ENCODE results near the gene ARGLU1. TPM values are rescaled to one million over a fixed set of nuclear protein-coding genes. Genes with fewer than 3 reads are reported as not detected.

Gene ARGLU1
- total RNA-seq, 1 donor from 2014 or later: 142 TPM

DNA sequence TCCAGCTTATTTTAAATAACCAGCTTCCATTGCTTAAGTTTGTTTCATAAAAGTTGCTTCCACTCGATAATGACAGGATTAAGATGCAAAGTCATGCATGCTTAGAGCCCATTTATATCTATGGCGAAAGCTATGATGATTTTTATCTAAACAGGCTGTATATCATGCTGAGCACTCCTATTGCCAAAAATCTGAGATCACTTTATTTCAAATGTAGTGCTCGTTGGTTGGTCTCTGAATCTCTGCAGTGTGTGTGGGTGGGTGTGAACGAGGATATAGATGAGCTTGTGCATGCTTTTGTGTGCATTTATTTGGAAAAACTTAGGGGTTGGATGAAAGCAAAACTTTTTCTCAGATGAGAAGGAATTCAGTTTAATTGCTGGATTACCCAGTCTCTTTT lies 27.0 kb upstream of the ARGLU1 start:
- H3K27ac Mint-ChIP-seq (ENCODE audit: unreplicated experiment): no peak overlapping the region
- H3K4me1 Mint-ChIP-seq: peaks cover 13% of the 10 kb centered on the region
- no peaks in the 10 kb centered on the region for H3K36me3 Mint-ChIP-seq (ENCODE audit: low read depth)
- H3K27me3 Mint-ChIP-seq (ENCODE audit: low read depth): no peaks in the 10 kb centered on the region
- peaks cover 6% of the 10 kb centered on the region for H3K9me3 Mint-ChIP-seq
- no peak overlapping the region for H3K4me3 Mint-ChIP-seq
- TF ChIP-seq, protein P1, sequence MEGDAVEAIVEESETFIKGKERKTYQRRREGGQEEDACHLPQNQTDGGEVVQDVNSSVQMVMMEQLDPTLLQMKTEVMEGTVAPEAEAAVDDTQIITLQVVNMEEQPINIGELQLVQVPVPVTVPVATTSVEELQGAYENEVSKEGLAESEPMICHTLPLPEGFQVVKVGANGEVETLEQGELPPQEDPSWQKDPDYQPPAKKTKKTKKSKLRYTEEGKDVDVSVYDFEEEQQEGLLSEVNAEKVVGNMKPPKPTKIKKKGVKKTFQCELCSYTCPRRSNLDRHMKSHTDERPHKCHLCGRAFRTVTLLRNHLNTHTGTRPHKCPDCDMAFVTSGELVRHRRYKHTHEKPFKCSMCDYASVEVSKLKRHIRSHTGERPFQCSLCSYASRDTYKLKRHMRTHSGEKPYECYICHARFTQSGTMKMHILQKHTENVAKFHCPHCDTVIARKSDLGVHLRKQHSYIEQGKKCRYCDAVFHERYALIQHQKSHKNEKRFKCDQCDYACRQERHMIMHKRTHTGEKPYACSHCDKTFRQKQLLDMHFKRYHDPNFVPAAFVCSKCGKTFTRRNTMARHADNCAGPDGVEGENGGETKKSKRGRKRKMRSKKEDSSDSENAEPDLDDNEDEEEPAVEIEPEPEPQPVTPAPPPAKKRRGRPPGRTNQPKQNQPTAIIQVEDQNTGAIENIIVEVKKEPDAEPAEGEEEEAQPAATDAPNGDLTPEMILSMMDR (conservative IDR thresholded peaks at IDR 0.05): no peak
- no peak for DNase-seq (ENCODE audit: low read depth, low spot score)

DNA sequence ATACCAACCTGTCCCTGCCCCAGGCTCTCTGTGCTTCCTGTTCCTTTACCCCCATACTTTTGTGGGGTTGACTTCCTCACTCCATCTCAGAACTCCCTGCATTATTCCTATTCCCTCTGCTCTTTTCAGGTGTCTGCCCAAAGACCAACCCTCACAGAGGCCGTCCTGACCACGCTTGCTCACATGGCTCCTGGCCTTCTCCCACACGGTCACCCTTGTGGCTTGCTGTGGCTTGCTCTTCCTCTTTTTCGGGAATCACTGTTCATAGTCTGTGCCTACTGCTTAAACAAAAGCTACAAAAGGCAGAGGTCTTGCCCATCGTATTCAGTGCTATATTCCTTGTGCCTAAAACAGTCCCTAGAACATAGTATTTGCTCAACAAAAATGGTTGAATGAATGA lies 25.2 kb upstream of the ARGLU1 start:
- Mint-ChIP-seq H3K4me1 (peaks cover 13% of the 10 kb centered on the region), H3K4me3 (no peak overlapping the region), H3K27me3 (ENCODE audit: low read depth) (no peaks in the 10 kb centered on the region), H3K36me3 (ENCODE audit: low read depth) (no peaks in the 10 kb centered on the region), H3K9me3 (no peaks in the 10 kb centered on the region), H3K27ac (ENCODE audit: unreplicated experiment) (no peak overlapping the region)
- no peak for DNase-seq (ENCODE audit: low read depth, low spot score)
- TF ChIP-seq, protein P1 (conservative IDR thresholded peaks at IDR 0.05): no peak

GRCh38 chr13:106591299-106591698 lies 23.4 kb upstream of the ARGLU1 start:
- H3K36me3 Mint-ChIP-seq (ENCODE audit: low read depth): peaks cover 9% of the 10 kb centered on the region
- no peak for DNase-seq (ENCODE audit: low read depth, low spot score)
- peaks cover 11% of the 10 kb centered on the region for H3K4me1 Mint-ChIP-seq
- H3K4me3 Mint-ChIP-seq: no peak overlapping the region
- H3K9me3 Mint-ChIP-seq: peaks cover 5% of the 10 kb centered on the region
- TF ChIP-seq, protein P1 (conservative IDR thresholded peaks at IDR 0.05): no peak
- H3K27ac Mint-ChIP-seq (ENCODE audit: unreplicated experiment): no peak overlapping the region
- no peaks in the 10 kb centered on the region for H3K27me3 Mint-ChIP-seq (ENCODE audit: low read depth)

DNA sequence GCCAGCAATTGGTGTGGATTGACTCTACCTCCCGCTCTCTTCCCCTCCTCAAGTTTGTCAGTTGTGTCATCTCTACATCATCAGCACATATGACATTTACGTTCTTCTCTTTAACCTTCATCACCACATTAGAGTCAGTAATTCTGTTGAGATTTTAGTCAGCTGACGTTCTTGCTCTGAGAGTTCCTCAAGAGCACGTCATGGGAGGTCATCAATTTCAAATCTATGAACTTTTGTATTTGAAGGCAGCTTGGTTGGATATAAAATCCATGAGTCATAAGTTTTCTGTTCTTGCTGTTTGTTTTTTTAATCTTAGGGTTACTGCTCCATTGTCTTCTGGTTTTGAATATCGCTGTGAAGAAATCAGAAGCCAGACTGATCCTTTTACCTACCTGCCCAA lies 21.8 kb upstream of the ARGLU1 start:
- peaks cover 11% of the 10 kb centered on the region for H3K9me3 Mint-ChIP-seq
- H3K4me1 Mint-ChIP-seq: no peaks in the 10 kb centered on the region
- TF ChIP-seq, protein P1 (conservative IDR thresholded peaks at IDR 0.05): no peak
- no peaks in the 10 kb centered on the region for H3K27me3 Mint-ChIP-seq (ENCODE audit: low read depth)
- H3K27ac Mint-ChIP-seq (ENCODE audit: unreplicated experiment): no peak overlapping the region
- no peak for DNase-seq (ENCODE audit: low read depth, low spot score)
- no peak overlapping the region for H3K4me3 Mint-ChIP-seq
- peaks cover 18% of the 10 kb centered on the region for H3K36me3 Mint-ChIP-seq (ENCODE audit: low read depth)

- no peaks in the 10 kb centered on the region for H3K4me1 Mint-ChIP-seq
- H3K36me3 Mint-ChIP-seq (ENCODE audit: low read depth): peaks cover 20% of the 10 kb centered on the region
- H3K27ac Mint-ChIP-seq (ENCODE audit: unreplicated experiment): no peak overlapping the region
- H3K4me3 Mint-ChIP-seq: no peak overlapping the region
- no peaks in the 10 kb centered on the region for H3K27me3 Mint-ChIP-seq (ENCODE audit: low read depth)
- H3K9me3 Mint-ChIP-seq: peaks cover 13% of the 10 kb centered on the region
- DNase-seq (ENCODE audit: low read depth, low spot score): no peak
- TF ChIP-seq, protein P1 (conservative IDR thresholded peaks at IDR 0.05): no peak
Measured at GRCh38 chr13:106588367-106588766, 20.4 kb upstream of the ARGLU1 start.

DNA sequence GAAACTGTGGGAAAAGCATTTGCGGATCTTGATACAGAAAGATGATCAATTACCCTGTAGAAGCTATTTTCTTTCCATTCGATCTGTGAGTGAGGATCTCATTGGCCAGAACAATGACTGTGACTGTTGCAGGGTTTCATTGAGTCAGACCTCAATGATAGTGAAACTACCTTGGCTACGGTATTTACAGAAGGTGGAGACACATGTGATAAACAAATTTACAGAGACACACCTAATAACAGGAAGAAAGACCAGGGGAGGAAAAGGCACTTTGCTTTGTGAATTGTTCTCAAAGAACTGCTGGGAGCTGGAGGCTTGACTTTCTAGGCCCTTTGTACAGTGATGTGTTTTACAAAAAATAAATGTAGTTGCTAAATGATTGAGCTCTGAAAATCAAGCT lies 19.9 kb upstream of the ARGLU1 start:
- TF ChIP-seq, protein P1 (conservative IDR thresholded peaks at IDR 0.05): no peak
- DNase-seq (ENCODE audit: low read depth, low spot score): no peak
- H3K4me1 Mint-ChIP-seq: no peaks in the 10 kb centered on the region
- peaks cover 20% of the 10 kb centered on the region for H3K36me3 Mint-ChIP-seq (ENCODE audit: low read depth)
- H3K9me3 Mint-ChIP-seq: peaks cover 13% of the 10 kb centered on the region
- no peak overlapping the region for H3K27ac Mint-ChIP-seq (ENCODE audit: unreplicated experiment)
- H3K4me3 Mint-ChIP-seq: no peak overlapping the region
- H3K27me3 Mint-ChIP-seq (ENCODE audit: low read depth): no peaks in the 10 kb centered on the region

Data from neural crest cell (in vitro differentiated cells).